Measurements from ENCODE around the gene GNG2.
A peak's percentile ranks its signal among the peaks of the same experiment; 100 is the strongest.

The GNG2 gene

DNA sequence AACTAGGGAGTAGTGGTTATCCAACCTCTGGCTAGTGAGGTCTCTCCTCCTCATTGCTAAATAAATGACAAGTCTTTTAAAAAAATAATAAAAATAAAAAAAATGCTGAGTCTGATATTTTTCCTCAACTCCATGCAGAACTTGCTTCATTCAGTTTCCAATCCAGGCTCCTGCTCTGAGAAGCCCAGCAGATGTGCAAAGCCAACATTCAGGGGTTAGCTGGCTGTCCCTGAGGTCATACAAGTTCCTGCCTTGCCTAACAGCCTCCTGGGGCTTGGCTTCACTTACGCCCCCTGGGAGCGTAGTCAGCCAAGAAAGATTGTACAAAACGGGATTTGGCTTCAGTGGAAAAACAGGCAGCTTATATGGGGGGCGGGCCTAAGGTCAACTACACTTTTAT, 152.2 kb downstream of the GNG2 start:
- TF ChIP-seq CTCF (conservative IDR thresholded peaks at IDR 0.05) = no peak
- H3K27ac ChIP-seq = no peak overlapping the region

DNA sequence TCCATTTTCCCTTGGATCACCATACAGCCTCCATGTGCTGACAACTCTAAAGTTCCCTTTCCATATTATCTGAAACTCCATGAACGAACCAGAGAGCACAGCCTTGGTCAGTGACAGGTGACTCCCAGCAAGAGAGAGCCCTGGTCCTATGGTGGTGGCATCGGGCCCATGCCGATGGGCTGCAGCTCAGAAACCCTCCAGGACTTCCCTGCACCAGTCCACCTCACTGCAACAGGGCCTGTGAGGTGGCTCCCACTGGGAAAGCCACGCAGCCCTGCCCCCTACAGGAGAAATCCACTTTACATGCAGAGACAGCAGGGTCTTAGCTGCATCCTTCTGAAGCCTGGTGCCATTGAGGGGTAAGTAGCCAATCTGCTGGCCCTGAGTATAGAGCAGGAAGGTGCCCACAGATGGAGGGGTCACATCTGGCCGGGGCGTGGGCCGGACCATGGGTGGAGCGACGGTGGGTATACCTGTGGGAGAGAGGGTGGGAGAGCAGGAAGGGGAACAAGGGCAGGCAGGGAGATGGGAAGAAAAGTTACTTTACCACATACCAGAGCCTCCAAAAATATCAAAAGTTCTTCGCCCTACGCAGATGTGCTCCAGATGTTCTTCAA, 153.7 kb downstream of the GNG2 start:
- no peak overlapping the region for H3K27ac ChIP-seq
- peak; percentile 30; the same call in 1 of the 2 replicates for TF ChIP-seq CTCF (conservative IDR thresholded peaks at IDR 0.05)

GRCh38 chr14:52014601-52015267, 154.3 kb downstream of the GNG2 start:
- no peak for TF ChIP-seq CTCF (conservative IDR thresholded peaks at IDR 0.05)
- H3K27ac ChIP-seq = no peak overlapping the region

GRCh38 chr14:52015411-52016030, 155.1 kb downstream of the GNG2 start:
- peak; percentile 62 for TF ChIP-seq CTCF (conservative IDR thresholded peaks at IDR 0.05)
- no peak overlapping the region for H3K27ac ChIP-seq

GRCh38 chr14:52018252-52018651, 157.8 kb downstream of the GNG2 start:
- H3K27ac ChIP-seq = no peak overlapping the region
- TF ChIP-seq CTCF (conservative IDR thresholded peaks at IDR 0.05) = no peak

GRCh38 chr14:52018970-52019369, 158.6 kb downstream of the GNG2 start:
- H3K27ac ChIP-seq = no peak overlapping the region

More at GRCh38 chr14:52018970-52019369, 158.6 kb downstream of the GNG2 start:
- TF ChIP-seq CTCF (conservative IDR thresholded peaks at IDR 0.05) = no peak

All from VCaP (cell line).